Activated T-cell treated with anti-CD3 and anti-CD28 coated beads, Interleukin-2, amount 50 U/mL, for 1 hour (primary cell): Measurements from ENCODE around the gene EPHX1.
"Not testable (repeated sequence)": the region's sequence is repeated elsewhere in the genome, so short reads cannot be mapped to it uniquely, and the experiment has no call there.

Source experiments
- DNase-seq: peaks from one replicate; pipeline ENCODE4 v3.0.0-alpha.2; 2020

EPHX1 gene

GRCh38 chr1:225883616-225884265, 73.8 kb downstream of the EPHX1 start:
- DNase-seq, result no peak

GRCh38 chr1:225885336-225885735, 75.4 kb downstream of the EPHX1 start:
- no peak for DNase-seq

- DNase-seq, result no peak
Observed at GRCh38 chr1:225886159-225887029, 76.5 kb downstream of the EPHX1 start.

GRCh38 chr1:225887030-225887314, 77.0 kb downstream of the EPHX1 start:
- DNase-seq, result no peak

GRCh38 chr1:225887554-225888288, 77.8 kb downstream of the EPHX1 start:
- not testable (repeated sequence) for DNase-seq

- DNase-seq, result no peak
Observed at GRCh38 chr1:225888289-225888897, 78.5 kb downstream of the EPHX1 start.

- DNase-seq, result no peak
Observed at GRCh38 chr1:225888898-225889601, 79.1 kb downstream of the EPHX1 start, which contains the start of gene LEFTY1. LEFTY1 (minus strand) TSS chr1:225889146; CDS start chr1:225889066, 80 bp downstream.

GRCh38 chr1:225889743-225890142, 79.8 kb downstream of the EPHX1 start:
- DNase-seq, result no peak

- DNase-seq, result no peak
Observed at GRCh38 chr1:225890346-225891228, 80.7 kb downstream of the EPHX1 start.

- DNase-seq, result no peak
Observed at GRCh38 chr1:225891229-225891972, 81.5 kb downstream of the EPHX1 start.

- DNase-seq, result no peak
Observed at GRCh38 chr1:225892307-225892706, 82.4 kb downstream of the EPHX1 start.
